OCI-LY7 (cell line): ENCODE measurements around the gene RADIL. TPM values are rescaled to one million over a fixed set of nuclear protein-coding genes. Genes with fewer than 3 reads are reported as not detected.

Experiments used
- BruUV-seq: library from RNA; stranded (reverse); fragments of 400-500 nt; replicated peaks from 2 replicates; lab custom pipeline; 2021; lab: Mats Ljungman, UMichigan
- CTCF ChIA-PET: fragments of 300-600 bp; sonication (Branson Sonifier 250); formaldehyde crosslinking; loops from one replicate; lab custom pipeline; 2022; ENCODE audit warnings: antibody characterized with exemption; ENCODE audit not compliant: unreplicated experiment; lab: Charles Lee
- POLR2A ChIA-PET: fragments of 300-600 bp; sonication (Branson Sonifier 250); formaldehyde crosslinking; loops from one replicate; lab custom pipeline; 2022; ENCODE audit warnings: antibody characterized with exemption; lab: Charles Lee
- DNase-seq: peaks from one replicate; pipeline ENCODE4 v3.0.0-alpha.2; 2015; ENCODE audit warnings: low spot score
- H2AFZ ChIP-seq: fragments of 200-600 bp; sonication (generic), shearing (Covaris generic); 2 replicates; pipeline ENCODE4 v1.6.1; 2014; ENCODE audit warnings: mild to moderate bottlenecking, antibody characterized with exemption, low read length, moderate library complexity
- H3K27ac ChIP-seq: fragments of 200-600 bp; sonication (generic); 2 replicates; pipeline ENCODE4 v1.5.1; 2014; ENCODE audit warnings: mixed run types, low read depth, mild to moderate bottlenecking, moderate library complexity, low read length, inconsistent platforms; ENCODE audit not compliant: poor library complexity, severe bottlenecking
- H3K36me3 ChIP-seq: fragments of 200-600 bp; sonication (generic); 2 replicates; pipeline ENCODE4 v1.6.1; 2014; ENCODE audit warnings: mild to moderate bottlenecking, antibody characterized with exemption, low read length, moderate library complexity, mixed read lengths; ENCODE audit not compliant: insufficient read depth
- H3K4me1 ChIP-seq: fragments of 200-600 bp; sonication (generic); 2 replicates; pipeline ENCODE4 v1.5.1; 2014; ENCODE audit warnings: mild to moderate bottlenecking, low read length; ENCODE audit not compliant: insufficient read depth, poor library complexity, severe bottlenecking
- H3K4me2 ChIP-seq: fragments of 200-600 bp; sonication (generic); 2 replicates; pipeline ENCODE4 v1.6.1; 2014; ENCODE audit warnings: mild to moderate bottlenecking, low read length
- H3K4me3 ChIP-seq: fragments of 200-600 bp; sonication (generic); 2 replicates; pipeline ENCODE4 v1.5.1; 2014; ENCODE audit warnings: mild to moderate bottlenecking, low read depth, low read length; ENCODE audit not compliant: poor library complexity, severe bottlenecking
- H3K79me2 ChIP-seq: fragments of 200-600 bp; sonication (generic); 2 replicates; pipeline ENCODE4 v1.6.1; 2016; ENCODE audit warnings: low read depth, mild to moderate bottlenecking, low read length, moderate library complexity, mixed read lengths; ENCODE audit not compliant: insufficient read depth
- H3K9me2 ChIP-seq: fragments of 200-600 bp; sonication (generic); 2 replicates; pipeline ENCODE4 v1.6.1; 2016; ENCODE audit warnings: mild to moderate bottlenecking, low read length, mixed read lengths; ENCODE audit not compliant: insufficient read depth
- H3K9me3 ChIP-seq: fragments of 200-600 bp; sonication (generic); 2 replicates; pipeline ENCODE4 v1.6.1; 2014; ENCODE audit warnings: mild to moderate bottlenecking, mixed run types, low read length, mixed read lengths
- H4K20me1 ChIP-seq: fragments of 200-600 bp; sonication (generic); 2 replicates; pipeline ENCODE4 v1.6.1; 2014; ENCODE audit warnings: mild to moderate bottlenecking, antibody characterized with exemption, low read length, moderate library complexity, mixed read lengths; ENCODE audit not compliant: insufficient read depth
- CTCF ChIP-seq: fragments of 200-600 bp; sonication (generic); conservative IDR thresholded peaks from 2 replicates; pipeline ENCODE4 v1.5.1; 2014; ENCODE audit warnings: mild to moderate bottlenecking, antibody characterized with exemption, low read length, moderate library complexity, mixed read lengths
- EZH2phosphoT487 ChIP-seq: fragments of 200-600 bp; sonication (generic); IDR thresholded peaks from 2 replicates; pipeline ENCODE4 v1.6.1; 2018; ENCODE audit warnings: low read depth, borderline replicate concordance, mild to moderate bottlenecking, mixed run types, antibody characterized with exemption, low read length, moderate library complexity, mixed read lengths
- intact Hi-C: fragments of 100-400 bp; cut with micrococcal nuclease; formaldehyde crosslinking; loops from one replicate; pipeline ENCODE4 v1.10.0; 2022; ENCODE audit not compliant: unreplicated experiment
- total RNA-seq, 2 experiments: library from RNA; depleted of rRNA in 1 of 2; stranded (reverse); fragments of >200 nt in 1 of 2; shearing (Covaris generic) in 1 of 2; gene quantifications; 2 replicates each; pipeline ENCODE4 v1.2.3, GENCODE V29; 2014 to 2022

RADIL gene
- total RNA-seq, 2 experiments from 2014 or later = 0.34 TPM; not detected in 1

DNA sequence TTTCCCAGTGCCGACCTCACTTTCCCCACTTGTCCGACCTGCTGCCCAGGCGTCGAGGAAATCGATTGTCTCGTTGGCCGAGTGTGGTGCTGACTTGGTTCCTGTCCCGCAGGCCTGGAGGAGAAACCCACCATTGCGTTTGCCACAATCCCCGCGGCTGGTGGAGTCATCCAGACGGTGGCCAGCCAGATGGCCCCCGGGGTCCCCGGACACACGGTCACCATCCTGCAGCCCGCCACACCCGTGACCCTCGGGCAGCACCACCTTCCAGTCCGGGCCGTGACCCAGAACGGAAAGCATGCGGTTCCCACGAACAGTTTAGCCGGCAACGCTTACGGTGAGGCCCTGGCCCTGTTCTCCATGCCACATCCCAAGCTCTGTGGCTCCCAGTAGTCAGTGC lies 122.6 kb downstream of the RADIL start:
- H3K9me3 ChIP-seq = no peaks in the 10 kb centered on the region
- ChIA-PET POLR2A (no interaction called here), CTCF (no interaction called here)
- peaks cover 61% of the 10 kb centered on the region for H3K36me3 ChIP-seq
- H3K4me1 ChIP-seq = no peaks in the 10 kb centered on the region
- TF ChIP-seq CTCF = no peak
- intact Hi-C loops = no loop called here
- H3K79me2 ChIP-seq = no peaks in the 10 kb centered on the region
- no peak overlapping the region for H3K4me2 ChIP-seq
- H3K9me2 ChIP-seq = no peaks in the 10 kb centered on the region
- H3K27ac ChIP-seq = no peak overlapping the region
- no peak for DNase-seq
- no peak overlapping the region for H2AFZ ChIP-seq
- H3K4me3 ChIP-seq = no peak overlapping the region
- no peaks in the 10 kb centered on the region for H4K20me1 ChIP-seq
- BruUV-seq = no TSS peak

DNA sequence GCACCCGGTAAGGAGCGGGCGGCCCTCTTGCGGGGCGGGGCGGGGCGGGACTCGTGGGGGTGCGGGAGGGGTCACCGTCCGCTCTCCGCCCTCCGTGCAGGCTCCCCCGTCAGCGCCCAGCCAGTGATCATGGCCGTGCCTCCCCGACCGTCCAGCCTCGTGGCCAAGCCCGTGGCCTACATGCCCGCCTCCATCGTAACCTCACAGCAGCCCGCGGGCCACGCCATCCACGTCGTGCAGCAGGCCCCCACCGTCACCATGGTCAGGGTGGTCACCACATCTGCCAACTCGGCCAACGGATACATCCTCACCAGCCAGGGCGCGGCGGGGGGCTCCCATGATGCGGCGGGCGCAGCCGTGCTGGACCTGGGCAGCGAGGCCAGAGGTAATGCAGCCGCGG lies 124.3 kb downstream of the RADIL start:
- Histone ChIP-seq H3K4me1 (no peaks in the 10 kb centered on the region), H3K4me2 (no peak overlapping the region), H3K4me3 (no peak overlapping the region), H4K20me1 (no peaks in the 10 kb centered on the region), H3K79me2 (no peaks in the 10 kb centered on the region), H2AFZ (no peak overlapping the region), H3K9me3 (no peaks in the 10 kb centered on the region), H3K9me2 (no peaks in the 10 kb centered on the region), H3K36me3 (peaks cover 78% of the 10 kb centered on the region), H3K27ac (no peak overlapping the region)
- POLR2A ChIA-PET = no interaction called here
- intact Hi-C loops = no loop called here
- DNase-seq = no peak
- CTCF ChIA-PET = no interaction called here
- BruUV-seq = no TSS peak
- TF ChIP-seq CTCF (no peak), EZH2phosphoT487 (no peak)

DNA sequence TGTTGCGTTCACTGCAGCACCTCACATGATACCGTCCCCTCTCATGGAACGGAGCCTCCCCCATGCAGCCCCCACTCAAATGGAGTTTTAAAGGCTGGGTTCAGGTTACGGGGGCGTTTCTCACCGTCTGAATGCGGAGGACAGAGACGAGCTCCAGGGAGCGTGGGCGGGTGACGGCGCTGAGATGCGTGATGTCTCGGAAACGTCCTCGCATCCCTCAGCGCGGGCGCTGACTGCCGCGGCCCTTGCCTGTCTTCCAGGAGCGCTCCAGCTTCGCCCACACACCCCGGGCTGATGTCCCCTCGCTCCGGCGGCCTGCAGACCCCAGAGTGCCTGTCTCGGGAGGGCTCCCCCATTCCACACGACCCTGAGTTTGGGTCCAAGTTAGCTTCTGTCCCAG lies 124.7 kb downstream of the RADIL start:
- no peak for DNase-seq
- Histone ChIP-seq H3K4me3 (no peak overlapping the region), H3K4me2 (no peak overlapping the region), H3K9me2 (no peaks in the 10 kb centered on the region), H3K9me3 (no peaks in the 10 kb centered on the region), H3K27ac (no peak overlapping the region), H3K79me2 (no peaks in the 10 kb centered on the region), H3K4me1 (no peaks in the 10 kb centered on the region), H3K36me3 (peaks cover 80% of the 10 kb centered on the region), H4K20me1 (no peaks in the 10 kb centered on the region), H2AFZ (no peak overlapping the region)
- TF ChIP-seq CTCF (no peak), EZH2phosphoT487 (no peak)
- ChIA-PET POLR2A (no interaction called here), CTCF (no interaction called here)
- no TSS peak for BruUV-seq
- intact Hi-C loops = no loop called here
